Measurements from ENCODE around the gene TMC4. TPM values are rescaled to one million over a fixed set of nuclear protein-coding genes. Genes with fewer than 3 reads are reported as not detected.

TMC4 gene
- total and polyA plus RNA-seq, 10 donors, result 0.12 to 4.0 (median 0.77) TPM; not detected in 2

- Histone ChIP-seq H3K4me1 (peaks cover 24 to 87% (median 67%) of the 10 kb centered on the region in 6 donors), H3K27ac (peak overlapping the region in 4 of 8 donors; percentile 95 to 99 (median 96)), H3K9me3 (no peaks in the 10 kb centered on the region), H3K27me3 (replicated peaks in 1 of 7) (peaks cover 0 to 25% (median 6%) of the 10 kb centered on the region in 7 donors), H3K4me3 (peak overlapping the region in 3 of 8 donors; percentile 68 to 90 (median 71)), H3K36me3 (peaks cover 0 to 26% (median 24%) of the 10 kb centered on the region in 6 donors)
- TF ChIP-seq POLR2A (IDR thresholded peaks at IDR 0.05), result no peak
- TF ChIP-seq CTCF (IDR thresholded peaks at IDR 0.05 in 8 of 11, conservative IDR thresholded peaks at IDR 0.05 in 3 of 11), result no peak
- TF ChIP-seq POLR2AphosphoS5 (IDR thresholded peaks at IDR 0.05), result no peak
- intact Hi-C loops (cut with DNase I; ENCODE audit: low total_unique reads), result no loop called here
- DNase-seq, result no peak
- 62 to 71% (median 65%) methylated on average over 13 of the region's 13 CpGs for WGBS, 5 donors
Observed at GRCh38 chr19:54160854-54161253, 12.1 kb downstream of the TMC4 start.

DNA sequence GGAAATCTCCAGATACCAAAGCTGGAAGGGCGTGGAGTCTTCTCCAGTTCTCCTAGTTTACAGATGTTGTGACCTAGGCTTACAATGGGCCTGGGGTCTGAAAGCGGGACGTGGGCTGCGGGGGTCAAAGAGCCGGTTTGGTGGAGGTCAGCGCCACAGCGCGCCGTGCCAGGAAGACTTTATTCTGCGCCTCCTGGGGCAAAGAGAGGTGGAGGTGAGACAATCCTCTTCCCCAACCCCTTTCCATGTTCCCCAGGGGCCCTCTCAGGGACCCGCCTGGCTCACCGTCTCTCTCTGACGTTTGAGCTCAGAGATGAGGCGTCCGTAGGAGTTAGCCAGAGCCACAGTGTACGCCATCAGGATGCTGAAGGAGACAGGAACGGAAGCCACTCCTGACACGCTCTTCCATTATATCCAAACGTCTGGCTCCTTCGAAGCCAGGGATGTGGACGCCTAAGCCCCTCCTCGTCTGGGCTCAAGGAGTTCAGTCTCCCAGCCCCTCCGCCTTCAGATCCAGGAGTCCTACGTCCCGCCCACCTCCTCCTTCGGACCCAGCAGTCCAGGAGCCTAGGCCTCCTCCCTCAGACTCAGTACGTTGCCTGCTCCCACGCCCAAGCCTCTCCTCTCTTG is 12.7 kb downstream of the TMC4 start:
- Histone ChIP-seq H3K27ac (peak overlapping the region; percentile 17 to 100 (median 96)), H3K4me1 (peaks cover 24 to 92% (median 73%) of the 10 kb centered on the region in 6 donors), H3K9me3 (no peaks in the 10 kb centered on the region), H3K36me3 (peaks cover 0 to 32% (median 29%) of the 10 kb centered on the region in 6 donors), H3K4me3 (peak overlapping the region; percentile 8 to 90 (median 63)), H3K27me3 (replicated peaks in 1 of 7) (peaks cover 0 to 19% (median 6%) of the 10 kb centered on the region in 7 donors)
- intact Hi-C loops (cut with DNase I; ENCODE audit: low total_unique reads), result no loop called here
- WGBS, 5 donors, result 4 to 7% (median 5%) methylated on average over 28 of the region's 28 CpGs
- TF ChIP-seq CTCF (IDR thresholded peaks at IDR 0.05 in 8 of 11, conservative IDR thresholded peaks at IDR 0.05 in 3 of 11) (peak in 1 of 11 experiments; percentile 8), POLR2AphosphoS5 (IDR thresholded peaks at IDR 0.05) (no peak)
- peak; percentile 81 for DNase-seq

- peaks cover 0 to 12% (median 3%) of the 10 kb centered on the region in 7 donors for H3K27me3 ChIP-seq (replicated peaks in 1 of 7)
- H3K27ac ChIP-seq, result peak within 1 kb of the TSS; percentile 95 to 100 (median 98)
- TF ChIP-seq POLR2A (IDR thresholded peaks at IDR 0.05), result peak in 1 of 3 donors; percentile 37
- TF ChIP-seq POLR2AphosphoS5 (IDR thresholded peaks at IDR 0.05), result peak; percentile 95 to 98 (median 97)
- TF ChIP-seq CTCF (IDR thresholded peaks at IDR 0.05 in 8 of 11, conservative IDR thresholded peaks at IDR 0.05 in 3 of 11), result peak in 9 of 11 experiments; percentile 22 to 55 (median 41)
- WGBS, 5 donors, result 0 to 1% (median 0%) methylated on average over 52 to 72 of the region's 72 CpGs
- peak; percentile 97 for DNase-seq
- intact Hi-C loops (cut with DNase I; ENCODE audit: low total_unique reads), result no loop called here
- H3K4me3 ChIP-seq, result peak within 1 kb of the TSS; percentile 58 to 91 (median 72)
- H3K9me3 ChIP-seq, result no peaks in the 10 kb centered on the region
- peaks cover 0 to 39% (median 37%) of the 10 kb centered on the region in 6 donors for H3K36me3 ChIP-seq
- H3K4me1 ChIP-seq, result peaks cover 24 to 93% (median 76%) of the 10 kb centered on the region in 6 donors
Observed at GRCh38 chr19:54159352-54160181, 13.4 kb downstream of the TMC4 start, which contains the start of gene LENG1. Gene LENG1, minus strand, starts transcription at chr19:54159721. Its CDS starts 26 bp downstream, at chr19:54159695.
